ENCODE results near the gene ARHGEF6.

Gene ARHGEF6

DNA sequence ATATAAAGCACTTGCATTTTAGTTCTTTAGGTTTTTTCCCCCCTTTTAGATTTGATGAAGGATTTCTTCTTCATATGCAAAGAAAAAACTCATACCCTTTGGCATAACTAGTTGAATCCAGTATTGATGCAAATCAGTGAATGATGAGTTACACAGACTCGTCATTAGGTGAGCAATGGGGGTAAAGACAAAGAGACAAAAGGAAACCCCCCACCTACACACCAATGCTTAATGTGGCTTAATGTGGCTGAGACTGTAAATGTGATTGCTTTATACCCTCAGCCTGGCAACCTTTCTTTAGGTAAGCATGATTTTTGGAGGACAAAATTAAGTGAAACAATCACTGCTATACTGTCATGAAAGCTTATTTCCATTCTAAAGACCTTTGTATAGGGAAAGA lies 93.3 kb downstream of the ARHGEF6 start:
- DNase-seq = peak; percentile 74

DNA sequence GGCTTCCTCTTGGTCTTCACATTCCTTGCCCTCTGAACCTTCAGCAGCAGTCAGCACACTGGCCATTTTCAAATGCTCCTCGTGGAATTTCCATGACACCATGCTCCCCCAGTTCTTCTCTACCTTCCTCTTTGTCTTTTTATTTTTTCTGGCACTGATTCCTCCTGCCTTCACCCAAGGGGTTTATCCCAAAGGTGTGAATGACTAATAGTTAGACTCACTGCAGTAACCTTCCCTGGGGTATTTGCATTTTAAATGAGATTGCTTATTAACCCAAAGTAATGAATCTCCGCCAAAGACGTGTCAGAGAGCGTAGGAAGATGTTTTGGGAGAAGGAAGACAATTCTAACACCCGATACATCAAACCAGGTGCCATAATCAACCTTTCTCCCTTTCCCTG lies 96.6 kb downstream of the ARHGEF6 start:
- no peak for DNase-seq

DNA sequence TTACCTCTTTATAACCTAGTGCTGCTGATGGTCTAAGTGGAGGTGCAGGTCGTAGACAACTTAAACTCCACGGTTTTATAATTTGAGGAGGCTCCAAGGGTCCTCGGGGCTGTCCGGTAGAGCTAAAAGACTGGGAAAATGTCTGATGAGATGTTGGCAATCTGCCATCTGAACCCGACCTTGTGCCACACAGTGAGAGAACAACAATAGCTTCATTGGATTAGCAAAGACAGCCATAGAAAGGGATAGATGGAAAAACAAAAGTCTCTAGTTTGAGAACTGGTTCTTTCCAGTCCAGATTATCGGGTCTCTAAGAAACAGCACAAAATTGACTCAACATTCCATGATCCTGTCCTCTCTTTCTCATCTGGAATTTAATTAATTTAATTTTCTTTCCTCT lies 101.2 kb downstream of the ARHGEF6 start:
- DNase-seq = no peak

DNA sequence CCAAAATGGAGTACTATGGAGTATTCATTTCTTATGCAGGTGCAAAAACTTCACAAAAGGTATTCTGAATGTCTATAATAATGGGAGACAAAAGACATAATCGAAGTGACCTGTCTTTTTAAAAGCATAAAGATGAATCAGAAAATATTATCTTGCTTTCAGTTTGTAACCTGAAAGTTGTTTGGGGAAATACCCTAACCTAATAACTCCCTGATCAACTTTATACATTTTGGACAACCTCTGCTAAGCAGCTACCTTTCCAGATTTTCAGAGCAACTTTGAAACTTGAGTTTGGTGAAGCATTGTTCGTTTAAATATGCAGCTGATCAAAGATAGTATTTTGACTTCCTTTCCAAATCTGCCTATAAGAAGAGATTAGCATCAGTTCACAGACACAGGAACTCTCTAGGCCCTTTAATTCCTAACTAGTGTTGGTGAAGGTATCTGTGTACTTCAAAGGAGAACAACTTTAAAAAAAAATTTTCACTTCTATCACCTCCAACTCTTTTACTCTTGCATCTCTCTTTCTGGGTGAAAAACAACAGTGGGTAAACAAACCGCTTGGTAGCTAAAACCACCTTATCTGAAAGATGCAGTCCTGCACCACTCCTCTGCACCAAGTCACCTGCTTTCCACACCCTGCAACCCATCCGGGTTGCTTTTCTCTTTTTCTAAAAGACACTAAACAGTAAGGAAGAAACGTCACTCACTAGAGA lies 106.3 kb downstream of the ARHGEF6 start:
- no peak for DNase-seq

DNA sequence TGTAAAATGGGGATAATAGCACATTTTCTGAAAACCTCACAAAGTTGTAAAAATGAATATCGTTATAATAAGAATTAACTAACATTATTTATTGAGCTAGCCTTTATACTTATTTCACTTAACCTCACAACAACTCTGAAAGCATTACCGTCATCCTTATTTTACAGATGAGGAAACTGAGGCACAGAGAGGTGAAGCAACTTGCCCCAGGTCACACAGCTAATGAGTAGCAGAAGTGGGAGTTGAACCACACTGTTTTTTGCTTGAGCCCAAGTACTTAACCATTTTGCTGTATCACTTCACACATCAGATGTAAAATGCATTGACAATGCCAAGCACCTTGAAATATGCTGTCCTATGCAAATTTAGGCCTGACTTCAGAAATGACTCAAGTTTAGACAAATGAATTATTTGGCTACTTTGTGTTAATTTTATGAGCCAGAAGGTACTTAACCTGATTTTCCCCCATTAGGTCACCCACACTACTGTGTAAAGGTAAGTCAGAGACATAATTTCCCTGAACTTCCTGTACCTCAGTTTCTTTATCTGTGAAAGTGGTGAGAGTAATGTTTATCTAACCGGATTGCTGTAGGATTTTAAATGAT lies 109.6 kb downstream of the ARHGEF6 start:
- DNase-seq = no peak

DNA sequence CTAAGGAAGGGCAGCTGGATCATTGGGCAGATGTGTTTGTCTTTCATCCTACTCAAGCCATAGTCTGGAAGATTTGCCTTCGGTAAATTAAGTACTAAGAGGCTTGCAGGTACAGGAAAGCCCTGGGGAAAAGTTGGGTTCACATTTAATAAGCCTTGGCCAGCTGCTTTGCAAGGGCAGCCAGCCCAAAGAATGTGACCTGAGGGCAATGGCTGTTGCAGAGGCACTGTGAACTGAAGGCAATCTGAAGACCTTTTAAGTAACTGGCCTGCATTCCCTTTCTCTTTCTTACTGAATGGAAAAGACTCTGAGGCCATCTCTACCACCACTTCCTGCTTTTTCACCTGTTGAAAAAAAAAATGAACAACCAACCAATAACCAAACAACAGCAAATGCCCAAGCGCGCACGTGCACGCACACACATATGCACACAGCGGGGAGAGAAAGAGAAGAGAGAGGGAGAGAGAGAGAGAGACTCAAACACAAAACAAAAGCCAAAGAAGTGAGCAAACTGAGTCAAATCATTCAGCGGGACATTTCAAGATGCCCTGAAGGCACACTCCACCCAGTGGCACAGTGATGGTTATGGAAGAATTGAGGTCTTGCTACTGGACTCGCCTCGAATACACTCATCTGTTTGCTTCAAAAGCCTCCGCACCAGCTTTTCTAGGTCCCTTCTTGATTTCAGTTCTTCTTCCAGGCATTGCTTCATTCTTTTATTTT lies 113.1 kb downstream of the ARHGEF6 start:
- DNase-seq = no peak

DNA sequence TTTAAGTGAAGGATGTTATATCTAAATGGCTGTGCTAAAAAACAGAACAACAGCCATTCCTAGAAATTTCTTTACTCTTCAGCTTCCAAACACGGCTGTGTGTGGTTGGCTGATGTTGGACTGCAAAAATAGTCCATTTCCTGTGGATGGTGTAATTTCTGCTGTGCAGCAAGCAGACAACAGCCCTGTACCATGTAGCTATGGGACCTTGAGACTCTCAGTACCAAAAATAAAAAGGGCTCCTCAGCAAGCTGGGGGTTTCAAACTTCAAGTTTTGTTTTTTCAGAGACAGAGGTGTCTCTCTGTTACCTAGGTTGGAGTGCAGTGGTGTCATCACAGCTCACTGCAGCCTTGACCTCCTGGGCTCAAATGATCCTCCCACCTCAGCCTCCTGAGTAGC lies 114.6 kb downstream of the ARHGEF6 start:
- no peak for DNase-seq

DNA sequence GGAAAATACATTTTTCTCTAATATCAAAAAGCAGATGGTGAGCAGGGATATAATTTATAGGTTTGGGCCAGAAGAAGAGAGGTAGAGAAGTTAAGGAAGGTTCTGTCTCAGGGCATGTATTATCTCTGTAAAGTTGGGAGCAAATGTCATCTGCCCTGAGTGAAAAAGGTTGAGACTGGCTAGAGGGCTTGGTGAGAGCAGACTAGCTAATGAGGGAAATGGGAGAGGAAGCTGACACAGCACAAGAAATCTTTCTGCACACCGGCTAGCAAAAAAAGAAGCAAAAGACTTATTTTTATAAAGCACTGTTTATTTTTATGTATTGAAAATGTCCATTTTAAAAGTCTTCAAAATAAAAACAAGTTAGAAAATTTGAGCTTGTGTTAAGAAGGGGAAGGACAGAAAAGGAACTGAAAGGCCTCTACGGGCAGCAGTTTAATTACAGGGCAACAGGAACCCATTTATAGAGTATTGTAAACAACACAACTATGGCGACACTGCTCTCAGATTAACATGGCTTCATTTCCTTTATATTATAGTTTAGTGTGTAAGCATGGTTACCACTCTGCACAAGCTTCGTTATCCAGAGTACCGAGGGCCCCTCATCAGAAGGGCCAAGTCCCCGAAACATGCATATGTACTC lies 115.4 kb downstream of the ARHGEF6 start:
- DNase-seq = no peak

DNA sequence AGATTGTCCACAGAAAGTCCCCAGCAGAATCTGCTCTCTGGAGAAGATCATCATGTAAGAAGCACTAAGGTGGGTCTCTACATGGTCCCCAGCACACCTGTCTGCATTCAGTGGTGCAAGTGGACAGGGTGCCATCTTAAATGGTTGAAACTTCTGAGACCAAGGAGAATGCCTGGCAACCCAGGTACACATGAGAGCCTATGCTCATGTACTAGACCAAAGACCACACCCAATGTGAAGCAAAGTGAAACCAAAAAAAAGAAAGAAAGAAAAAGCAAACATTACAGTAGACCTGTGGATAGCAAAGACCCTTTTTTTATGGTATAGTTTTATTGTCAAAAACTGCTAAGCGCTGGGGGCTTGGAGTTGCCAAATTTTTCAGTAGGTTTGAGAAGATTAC lies 117.8 kb downstream of the ARHGEF6 start:
- no peak for DNase-seq

DNA sequence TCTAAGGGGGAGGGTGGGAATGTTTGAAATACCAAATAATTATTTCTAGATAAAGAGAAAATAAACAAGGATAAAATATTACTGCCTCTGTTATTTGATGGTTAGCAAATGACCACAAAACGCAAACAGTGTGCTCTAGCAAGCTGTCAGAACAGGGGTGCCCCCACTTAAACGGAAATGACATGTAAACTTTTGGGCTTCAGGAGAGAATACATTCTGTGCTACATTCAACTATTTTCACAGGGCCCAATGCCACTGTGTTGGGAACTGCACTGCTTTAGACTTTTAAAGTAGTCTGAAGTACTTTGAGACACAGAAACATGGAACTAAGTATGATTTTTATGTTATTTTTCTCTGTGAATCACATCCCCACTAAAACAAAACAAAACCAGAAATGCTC lies 118.6 kb downstream of the ARHGEF6 start:
- DNase-seq = no peak

DNA sequence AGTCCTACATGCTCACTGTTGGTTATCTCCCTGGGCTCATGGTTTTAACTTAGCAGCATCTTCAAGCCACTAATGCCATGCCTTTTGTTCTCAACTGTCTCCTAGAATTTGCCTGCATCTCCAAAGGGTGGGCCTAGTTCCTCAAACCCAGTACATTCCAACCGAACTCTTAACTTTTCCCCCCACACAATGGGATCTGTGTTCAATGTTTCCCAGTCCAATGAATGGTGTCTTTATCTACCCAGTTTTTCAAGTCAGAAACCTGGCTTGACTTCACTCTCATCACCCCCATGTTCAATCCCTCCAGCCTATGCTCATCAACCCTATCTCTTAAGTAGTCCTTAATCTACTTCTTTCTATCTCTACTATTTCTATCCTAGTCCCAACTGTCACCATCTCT lies 119.8 kb downstream of the ARHGEF6 start:
- DNase-seq = no peak

DNA sequence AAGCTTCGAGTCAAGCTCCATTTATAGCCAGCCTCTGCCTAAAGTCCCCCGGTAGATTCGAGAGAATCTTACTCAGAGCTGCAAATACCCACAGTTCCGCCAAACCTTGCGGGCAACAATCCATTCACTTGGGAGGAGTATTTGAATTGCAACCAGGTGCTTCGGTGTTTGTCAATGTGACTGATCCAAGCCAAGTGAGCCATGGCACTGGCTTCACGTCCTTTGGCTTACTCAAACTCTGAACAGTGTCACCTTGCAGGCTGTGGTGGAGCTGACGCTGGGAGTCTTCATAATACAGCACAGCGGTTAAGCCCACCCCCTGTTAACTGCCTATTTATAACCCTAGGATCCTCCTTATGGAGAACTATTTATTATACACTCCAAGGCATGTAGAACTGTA lies 121.6 kb downstream of the ARHGEF6 start:
- peak; percentile 25 for DNase-seq

DNA sequence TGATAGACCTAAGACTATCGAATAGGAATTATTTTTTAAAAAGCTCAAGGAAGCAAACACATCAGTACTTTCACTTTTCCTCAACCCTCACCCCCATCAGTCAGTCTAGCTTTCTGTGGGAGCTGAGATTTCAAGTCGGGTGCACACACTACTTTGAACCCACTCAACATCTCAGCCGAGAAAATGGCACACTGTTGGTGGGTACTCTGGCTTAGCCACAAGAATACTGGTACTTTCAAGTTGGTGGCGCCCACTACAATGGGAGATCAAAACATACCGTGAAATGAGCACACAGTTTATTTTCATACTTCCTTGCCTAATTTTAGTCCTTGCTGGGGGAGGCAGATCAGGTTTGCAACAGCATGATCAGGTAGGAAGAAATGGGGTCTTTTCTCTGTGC lies 122.6 kb downstream of the ARHGEF6 start:
- DNase-seq = peak; percentile 45

DNA sequence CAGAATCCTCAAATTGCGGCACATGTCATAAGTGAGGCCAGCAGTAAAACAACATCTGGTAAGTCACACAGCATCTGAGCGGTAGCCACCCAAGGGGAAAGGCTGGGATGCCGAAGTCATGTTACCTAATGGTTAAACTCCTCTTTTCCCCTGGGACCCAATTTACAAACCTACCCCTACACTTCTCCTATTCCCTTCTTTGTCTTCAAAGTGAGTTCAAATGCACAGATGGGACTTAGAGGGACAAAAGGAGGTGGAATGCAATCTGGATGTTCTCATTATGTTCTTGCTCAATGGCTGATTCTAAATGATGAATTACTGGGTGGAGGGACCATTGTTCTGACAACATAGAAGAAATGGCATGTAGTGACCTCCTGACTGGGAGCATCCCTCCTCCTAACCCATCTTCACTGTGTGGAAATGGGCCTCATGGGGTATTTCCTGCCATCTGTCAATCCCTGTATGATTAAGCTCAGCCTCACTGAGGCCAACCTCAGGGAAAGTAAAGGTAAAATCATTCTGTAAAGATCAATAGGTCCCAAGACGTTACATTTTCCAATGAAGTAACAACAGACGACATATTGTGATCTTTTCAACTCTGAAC lies 124.3 kb downstream of the ARHGEF6 start:
- DNase-seq = no peak

DNA sequence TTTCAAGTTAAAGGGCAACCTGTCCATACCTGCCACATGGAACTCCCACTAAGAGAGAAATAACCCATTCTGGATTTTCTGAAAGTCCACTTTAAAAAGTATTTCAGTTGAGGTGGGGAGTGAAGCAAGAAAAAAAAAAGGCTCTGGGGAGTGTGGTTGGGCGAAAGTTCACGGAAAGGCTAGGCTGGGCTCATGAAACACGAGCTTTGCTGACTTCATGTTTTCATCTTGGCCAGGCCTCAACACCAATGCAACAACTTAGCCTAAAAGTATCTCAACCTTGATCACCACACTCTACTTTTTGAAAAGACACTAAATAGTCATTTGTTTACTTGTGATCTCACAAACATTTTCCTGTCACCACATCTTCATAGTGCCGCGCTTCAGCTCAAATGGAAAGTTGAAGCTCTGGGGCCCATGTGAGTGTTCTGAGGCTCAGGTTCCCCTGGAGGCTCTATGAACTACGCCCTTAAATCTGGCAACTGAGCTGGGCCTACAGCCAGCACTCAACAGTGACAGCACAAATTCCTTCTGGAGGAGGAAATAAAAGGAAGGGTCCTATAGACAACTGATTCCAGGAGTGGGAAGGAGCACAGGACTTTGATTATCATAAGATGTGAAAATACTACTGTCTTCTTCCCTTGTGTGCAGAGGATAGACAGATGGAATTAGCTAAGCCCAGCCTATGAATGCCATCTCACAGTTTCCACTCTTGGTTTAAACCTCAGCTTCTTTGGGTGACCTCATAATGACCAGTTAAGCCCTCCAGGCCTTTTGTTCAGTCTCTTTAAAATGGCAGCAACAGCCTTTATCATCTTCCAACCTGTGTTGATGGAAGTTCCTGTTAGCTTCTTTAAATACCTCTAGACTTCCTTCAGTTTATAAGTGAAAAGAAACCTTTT lies 127.7 kb downstream of the ARHGEF6 start:
- peak; percentile 27 for DNase-seq

DNA sequence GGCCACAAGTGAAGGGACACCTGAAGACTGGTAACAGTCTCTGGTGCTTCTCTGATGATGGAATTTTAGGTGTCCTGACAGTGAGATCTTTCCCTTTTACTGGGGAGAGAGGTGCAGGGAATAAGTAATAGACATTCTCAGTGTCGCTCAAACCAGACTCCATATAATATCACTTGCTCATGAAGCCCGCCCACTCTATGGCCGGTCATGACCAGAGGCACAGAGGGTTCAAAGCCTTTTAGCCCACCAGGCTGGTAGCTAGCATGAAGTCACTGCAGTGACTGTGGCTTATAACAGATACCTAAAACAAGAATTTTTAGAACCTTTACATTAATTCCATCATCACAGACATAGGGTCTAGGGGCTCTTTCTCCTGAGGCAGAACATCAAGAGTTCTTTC lies 129.9 kb downstream of the ARHGEF6 start:
- DNase-seq = no peak

DNA sequence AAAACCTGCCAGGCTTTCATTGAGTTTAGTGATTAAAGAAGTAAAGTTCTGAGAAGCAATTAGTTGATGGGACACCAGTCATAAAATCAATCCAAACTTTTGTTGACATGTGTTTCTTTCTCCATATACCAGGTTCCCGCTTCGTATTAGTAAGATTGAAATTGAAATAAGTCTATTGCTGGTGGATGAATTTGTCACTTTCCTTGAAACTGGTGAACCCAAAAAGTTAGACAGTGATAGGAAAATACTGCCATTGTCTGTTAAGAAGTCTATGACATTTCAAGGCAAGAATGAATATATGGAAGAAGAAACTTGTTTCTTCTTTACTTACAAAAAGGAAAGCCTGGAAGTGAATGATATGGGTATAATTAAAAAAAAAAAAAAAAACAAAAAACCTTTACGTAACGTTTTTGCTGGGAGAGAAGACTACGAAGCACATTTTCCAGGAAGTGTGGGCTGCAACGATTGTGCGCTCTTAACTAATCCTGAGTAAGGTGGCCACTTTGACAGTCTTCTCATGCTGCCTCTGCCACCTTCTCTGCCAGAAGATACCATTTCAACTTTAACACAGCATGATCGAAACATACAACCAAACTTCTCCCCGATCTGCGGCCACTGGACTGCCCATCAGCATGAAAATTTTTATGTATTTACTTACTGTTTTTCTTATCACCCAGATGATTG lies 132.9 kb downstream of the ARHGEF6 start, which contains the start of gene CD40LG:
TSS of gene CD40LG (plus strand) at position 482 of the 684 bp plus-strand sequence. CDS start at position 573, 91 bp downstream.
- DNase-seq = peak; percentile 45

DNA sequence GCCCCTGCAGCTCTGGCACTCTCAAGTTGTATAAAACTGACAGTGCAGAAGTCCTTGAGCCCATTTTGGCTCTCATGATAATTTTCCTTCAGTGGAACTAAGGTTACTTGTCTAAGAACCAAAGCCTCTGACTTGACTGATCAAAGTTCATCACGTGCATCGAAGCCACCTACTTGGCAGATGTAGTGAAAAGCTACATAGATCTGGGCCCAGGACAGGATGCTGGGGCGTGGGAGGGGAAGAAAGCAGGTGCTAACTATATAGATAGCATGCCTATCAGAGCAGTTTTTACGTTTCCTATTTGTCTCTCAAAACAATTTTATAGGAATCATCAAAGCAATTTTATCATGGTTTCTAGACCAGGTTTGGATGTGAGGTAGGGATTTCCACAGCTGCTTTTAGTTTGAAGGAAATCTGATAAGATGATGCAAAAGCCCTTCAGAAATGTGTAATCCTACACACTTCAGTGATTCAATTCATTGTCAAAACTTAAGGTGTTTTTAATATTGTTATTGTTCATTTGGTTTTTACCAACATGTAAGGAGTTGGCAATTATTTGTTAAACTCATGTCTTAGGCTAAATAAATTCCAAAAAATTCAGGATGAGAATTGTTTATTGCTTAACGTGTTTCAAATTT lies 134.0 kb downstream of the ARHGEF6 start:
- DNase-seq = peak; percentile 68

DNA sequence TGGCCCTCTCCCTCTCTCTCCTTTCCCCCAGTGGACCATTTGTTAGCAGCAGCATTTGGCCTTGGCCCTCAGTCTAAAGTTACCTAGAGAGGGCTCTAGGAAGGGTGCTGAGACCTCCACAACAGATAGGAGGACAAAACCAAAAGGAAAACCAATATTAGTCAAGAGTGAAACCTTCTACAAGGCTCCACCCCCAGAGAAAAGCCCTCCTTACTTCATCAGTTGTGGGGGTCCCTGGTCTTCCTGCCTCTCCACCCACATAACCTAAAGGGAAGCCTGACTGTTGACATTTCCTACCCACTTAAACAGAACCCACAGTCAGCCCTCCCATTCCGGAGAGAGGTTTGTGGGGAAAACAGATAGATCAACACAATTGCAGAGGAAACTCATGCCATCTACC lies 137.5 kb downstream of the ARHGEF6 start:
- DNase-seq = no peak

DNA sequence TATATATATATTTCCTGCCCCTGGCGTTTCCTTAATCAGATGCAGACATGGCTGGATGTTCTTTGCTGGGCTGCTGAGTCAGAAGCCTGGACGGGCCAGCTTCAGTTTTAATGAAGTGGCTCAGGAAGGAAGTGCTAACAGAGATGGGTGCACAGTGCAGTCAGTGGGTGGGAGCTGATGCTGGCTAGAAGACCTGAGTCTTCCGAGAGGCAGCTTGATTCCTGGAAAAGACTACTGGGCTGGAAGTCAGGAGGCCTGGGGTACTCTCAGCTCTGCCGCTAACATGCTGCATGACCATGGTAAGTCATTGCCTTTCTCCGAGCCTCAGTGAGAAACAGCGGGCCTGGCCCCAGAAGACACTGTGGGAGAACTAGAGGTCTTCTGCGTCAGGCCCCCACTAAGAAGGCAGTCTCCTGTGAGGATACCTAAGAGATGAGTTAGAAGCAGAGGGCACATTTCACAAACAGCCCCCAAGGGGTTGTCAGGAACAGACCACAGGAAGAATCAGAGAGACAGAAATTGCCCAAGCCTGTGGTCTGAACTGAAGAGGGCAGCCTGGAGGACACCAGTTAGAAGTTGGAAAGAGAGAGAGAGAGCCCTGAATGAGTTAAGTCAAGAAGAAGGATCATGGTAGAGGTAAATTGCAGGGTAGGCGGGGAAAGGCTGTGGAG lies 141.1 kb downstream of the ARHGEF6 start:
- DNase-seq = no peak

All from stimulated activated CD4-positive, alpha-beta T cell treated with anti-CD3 and anti-CD28 coated beads, Interleukin-4, amount 100 ng/mL, for 24 hours (primary cell).